Keratinocyte (primary cell): ENCODE measurements around the gene MACF1. TPM values are rescaled to one million over a fixed set of nuclear protein-coding genes. Genes with fewer than 3 reads are reported as not detected.
"Not testable (repeated sequence)": the region's sequence is repeated elsewhere in the genome, so short reads cannot be mapped to it uniquely, and the experiment has no call there.

Source experiments
- DNase-seq: peaks from one replicate; pipeline ENCODE4 v3.0.0-alpha.2; 2011; ENCODE audit warnings: low read depth, missing footprints, low spot score
- FAIRE-seq: peaks from 2 replicates; lab custom pipeline; 2011; peaks lifted over from hg19 to GRCh38; lab: Jason Lieb, UNC
- H2AFZ ChIP-seq: 2 replicates; pipeline ENCODE4 v1.6.0; 2012; ENCODE audit warnings: low read length, control low read depth, inconsistent platforms; ENCODE audit not compliant: control insufficient read depth
- H3K27ac ChIP-seq: 2 replicates; pipeline ENCODE4 v1.5.1; 2011; ENCODE audit warnings: low read length; ENCODE audit not compliant: control insufficient read depth, insufficient read depth
- H3K27me3 ChIP-seq: 3 replicates; pipeline ENCODE4 v1.6.0; 2011; ENCODE audit warnings: low read length; ENCODE audit not compliant: control insufficient read depth, insufficient read depth; ENCODE audit errors: extremely low read depth
- H3K36me3 ChIP-seq, 2 experiments: 2 replicates in 1 of 2; 3 replicates in 1 of 2; pipeline ENCODE4 v1.5.1; 2011; ENCODE audit warnings: low read length in 2 of 2, mild to moderate bottlenecking in 1 of 2; ENCODE audit not compliant: control insufficient read depth in 2 of 2, insufficient read depth in 2 of 2; ENCODE audit errors: extremely low read depth in 1 of 2
- H3K4me1 ChIP-seq: 3 replicates; pipeline ENCODE4 v1.5.1; 2011; ENCODE audit warnings: low read length; ENCODE audit not compliant: control insufficient read depth, insufficient read depth; ENCODE audit errors: extremely low read depth
- H3K4me2 ChIP-seq: 3 replicates; pipeline ENCODE4 v1.6.0; 2011; ENCODE audit warnings: low read depth, low read length; ENCODE audit not compliant: control insufficient read depth, insufficient read depth; ENCODE audit errors: extremely low read depth
- H3K4me3 ChIP-seq, 3 experiments: fragments of 200-600 bp in 1 of 3; sonication (generic) in 1 of 3; 2 replicates in 2 of 3; 3 replicates in 1 of 3; pipeline ENCODE4 v1.5.1; 2011 to 2016; ENCODE audit warnings: low read length in 3 of 3, mild to moderate bottlenecking in 3 of 3, control low read depth in 2 of 3, inconsistent platforms in 1 of 3, low read depth in 1 of 3, mixed read lengths in 1 of 3, mixed run types in 1 of 3, moderate library complexity in 1 of 3; ENCODE audit not compliant: control insufficient read depth in 2 of 3, insufficient read depth in 2 of 3; ENCODE audit errors: extremely low read depth in 1 of 3
- H3K79me2 ChIP-seq: 2 replicates; pipeline ENCODE4 v1.6.0; 2012; ENCODE audit warnings: low read length; ENCODE audit not compliant: control insufficient read depth, insufficient read depth
- H3K9ac ChIP-seq: 3 replicates; pipeline ENCODE4 v1.6.0; 2011; ENCODE audit warnings: low read length; ENCODE audit not compliant: control insufficient read depth, insufficient read depth; ENCODE audit errors: extremely low read depth
- H3K9me1 ChIP-seq: 3 replicates; pipeline ENCODE4 v1.6.0; 2011; ENCODE audit warnings: low read length; ENCODE audit not compliant: control insufficient read depth, insufficient read depth; ENCODE audit errors: extremely low read depth
- H3K9me3 ChIP-seq: 2 replicates; pipeline ENCODE4 v1.5.1; 2012; ENCODE audit warnings: low read depth, low read length; ENCODE audit not compliant: control insufficient read depth
- H4K20me1 ChIP-seq: 3 replicates; pipeline ENCODE4 v1.6.0; 2011; ENCODE audit warnings: low read length; ENCODE audit not compliant: control insufficient read depth, insufficient read depth; ENCODE audit errors: extremely low read depth
- CTCF ChIP-seq, 3 experiments: IDR thresholded peaks in 1 of 3; conservative IDR thresholded peaks in 1 of 3; optimal IDR thresholded peaks in 1 of 3; 2 replicates in 2 of 3; 3 replicates in 1 of 3; pipeline versions ENCODE3 to v1.5.1; 2011; ENCODE audit warnings: low read length in 3 of 3, mild to moderate bottlenecking in 3 of 3, moderate library complexity in 2 of 3, control low read depth in 1 of 3, inconsistent platforms in 1 of 3; ENCODE audit not compliant: insufficient read depth in 2 of 3; ENCODE audit errors: extremely low read depth in 1 of 3
- EZH2 ChIP-seq: IDR thresholded peaks from one replicate; pipeline ENCODE4 v1.6.1; 2012; ENCODE audit warnings: inconsistent platforms, mild to moderate bottlenecking, low read length, moderate library complexity
- dilution Hi-C: fragments of 300-500 bp; cut with MboI; formaldehyde crosslinking; loops from one replicate; pipeline ENCODE4 v1.7.0; 2020; ENCODE audit warnings: low sequenced_read_pairs; ENCODE audit not compliant: extremely low pct_ligation_motif_present
- polyA plus RNA-seq, 5 experiments: library from polyadenylated mRNA; depleted of rRNA in 3 of 5; stranded (reverse) in 3 of 5; stranded (forward) in 1 of 5; unstranded in 1 of 5; fragments of >200 nt; gene quantifications; 1 replicate in 1 of 5; 2 replicates in 3 of 5; 3 replicates in 1 of 5; pipeline versions ENCODE4 v1.2.1 to v1.2.3, GENCODE V29; 2011 to 2012; ENCODE audit warnings: missing spikeins in 2 of 5, low read depth in 1 of 5, low replicate concordance in 1 of 5

The MACF1 gene
- polyA plus RNA-seq, 1 donor (not counting 4 experiments of a cell fraction or from before 2014, with no cell fraction given): 111 TPM

GRCh38 chr1:39522221-39522620 lies 317.7 kb downstream of the MACF1 start:
- H3K4me3 ChIP-seq, H3K27ac ChIP-seq, H2AFZ ChIP-seq, H3K4me2 ChIP-seq, H3K9me3 ChIP-seq, H3K36me3 ChIP-seq, H3K4me1 ChIP-seq, dilution Hi-C loops, FAIRE-seq, H3K9me1 ChIP-seq, H4K20me1 ChIP-seq, H3K27me3 ChIP-seq, H3K79me2 ChIP-seq, DNase-seq, H3K9ac ChIP-seq: not testable (repeated sequence)

- H3K79me2 ChIP-seq: no peaks in the 10 kb centered on the region
- no peaks in the 10 kb centered on the region for H4K20me1 ChIP-seq
- H3K27me3 ChIP-seq: no peaks in the 10 kb centered on the region
- no peak overlapping the region for H2AFZ ChIP-seq
- H3K4me1 ChIP-seq: no peaks in the 10 kb centered on the region
- no peaks in the 10 kb centered on the region for H3K9me1 ChIP-seq
- H3K27ac ChIP-seq: no peak overlapping the region
- FAIRE-seq: no peak
- H3K4me2 ChIP-seq: no peak overlapping the region
- no peak for DNase-seq
- H3K9me3 ChIP-seq: no peaks in the 10 kb centered on the region
- dilution Hi-C loops: no loop called here
- TF ChIP-seq EZH2 (no peak), CTCF (optimal IDR thresholded peaks at IDR 0.05 in 1 of 3, IDR thresholded peaks at IDR 0.05 in 1 of 3, conservative IDR thresholded peaks at IDR 0.05 in 1 of 3; ENCODE audit: extremely low read depth in 1 of 3, insufficient read depth in 2 of 3, low read length in 3 of 3) (no peak)
- H3K4me3 ChIP-seq: no peak overlapping the region
- H3K9ac ChIP-seq: no peak overlapping the region
- peaks cover 4 to 6% of the 10 kb centered on the region in 2 experiments for H3K36me3 ChIP-seq
These were observed 318.4 kb downstream of the MACF1 start for GRCh38 chr1:39522661-39523567.
